ENCODE results near the gene COMMD6.
"Not testable (repeated sequence)": the region's sequence is repeated elsewhere in the genome, so short reads cannot be mapped to it uniquely, and the experiment has no call there.

Gene COMMD6

GRCh38 chr13:75537401-75538365, at the start of gene COMMD6:
TSS of gene COMMD6 (minus strand) at chr13:75537841. CDS start at chr13:75537805, 36 bp downstream.
- DNase-seq (ENCODE audit: low read depth) = peak; percentile 55

DNA sequence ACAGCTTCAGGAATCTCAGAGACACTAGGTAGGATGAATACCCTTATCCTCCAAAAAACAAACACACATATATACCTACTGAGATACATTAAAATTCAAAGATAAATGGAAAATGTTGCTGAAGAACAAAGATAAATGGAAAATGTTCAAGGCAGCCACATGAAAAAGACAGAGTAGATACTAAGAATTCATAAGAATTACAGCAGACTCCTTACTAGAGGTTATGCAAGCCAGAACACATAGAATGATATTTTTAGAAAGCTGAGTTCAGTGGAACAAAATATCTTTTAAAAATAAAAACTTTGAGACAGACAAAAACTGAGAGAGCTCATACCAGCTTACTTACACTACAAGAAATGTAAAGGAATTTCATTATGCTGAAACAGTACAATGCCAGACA, 47.5 kb upstream of the COMMD6 start:
- DNase-seq (ENCODE audit: low read depth) = no peak

DNA sequence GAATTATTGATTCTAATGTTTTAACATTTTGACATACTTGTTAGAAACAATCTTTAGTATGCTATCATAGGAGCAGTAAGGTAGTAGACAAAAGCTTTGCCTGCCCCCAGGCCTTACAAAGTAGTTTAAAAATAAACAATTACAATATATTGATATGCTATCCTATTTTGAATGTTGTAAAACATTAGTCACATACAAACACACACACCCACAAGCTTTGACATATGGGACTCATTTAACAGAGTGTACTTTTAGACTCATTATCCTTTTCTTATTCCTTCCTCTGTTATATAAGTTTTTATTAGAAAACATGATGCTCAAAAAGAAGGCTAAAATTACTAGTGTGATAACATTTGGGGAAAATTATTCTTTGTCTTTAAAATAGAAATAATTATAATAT, 45.5 kb upstream of the COMMD6 start:
- DNase-seq (ENCODE audit: low read depth) = no peak

DNA sequence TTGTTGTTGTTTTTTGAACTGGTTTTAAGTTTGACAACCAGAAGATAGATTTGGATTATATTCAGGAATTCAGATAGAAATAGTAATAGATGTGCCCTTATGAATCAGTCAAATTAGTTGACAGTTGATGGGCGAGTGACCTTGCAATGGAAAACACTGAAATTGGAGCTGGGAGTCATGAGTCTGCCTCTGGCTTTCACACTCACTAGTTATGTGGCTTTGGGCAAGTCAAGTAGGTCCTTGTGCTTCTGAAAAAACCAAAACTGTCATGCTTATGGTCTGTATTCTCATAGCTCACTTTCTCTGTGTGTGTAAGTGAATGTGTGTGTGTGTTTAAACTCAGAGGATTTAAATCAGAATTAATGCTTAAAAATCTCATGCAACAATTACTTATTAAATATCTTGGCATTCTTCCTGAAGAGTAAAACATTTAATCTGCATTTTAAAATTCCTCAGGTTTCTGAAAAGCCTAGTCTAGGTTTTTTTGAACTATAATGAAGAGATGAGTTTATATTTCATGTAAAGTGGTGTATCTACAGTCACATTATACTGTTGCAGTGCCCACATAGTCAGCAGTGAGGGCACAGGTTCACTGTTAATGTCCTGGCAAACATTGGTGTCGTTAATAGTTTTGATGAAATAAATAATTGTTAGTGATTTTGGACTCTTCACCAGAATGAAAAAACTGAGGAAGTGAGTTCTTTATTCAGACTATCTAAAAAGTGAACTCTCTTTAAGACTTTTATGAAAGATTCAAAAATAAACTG, 44.4 kb upstream of the COMMD6 start:
- DNase-seq (ENCODE audit: low read depth) = no peak

GRCh38 chr13:75579529-75579928, 41.9 kb upstream of the COMMD6 start:
- no peak for DNase-seq (ENCODE audit: low read depth)

- DNase-seq (ENCODE audit: low read depth) = no peak
Observed at GRCh38 chr13:75569576-75569975, 31.9 kb upstream of the COMMD6 start.

DNA sequence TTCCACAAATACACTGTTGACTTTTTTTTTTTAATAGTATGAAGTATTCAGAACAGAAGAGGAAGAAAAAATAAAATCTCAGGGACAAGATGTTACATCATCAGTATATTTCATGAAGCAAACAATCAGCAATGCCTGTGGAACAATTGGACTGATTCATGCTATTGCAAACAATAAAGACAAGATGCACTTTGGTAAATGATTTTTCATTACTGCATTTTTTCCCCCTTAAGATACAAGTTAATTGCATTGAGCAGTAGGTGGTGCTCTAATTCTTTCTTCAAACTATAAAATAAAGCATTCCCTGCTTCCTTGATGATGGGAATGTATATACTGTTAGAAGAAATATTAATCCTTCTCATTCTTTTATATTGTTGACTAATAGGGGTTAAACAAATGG, 29.0 kb upstream of the COMMD6 start:
- no peak for DNase-seq (ENCODE audit: low read depth)

- no peak for DNase-seq (ENCODE audit: low read depth)
Observed at GRCh38 chr13:75558145-75558840, 20.7 kb upstream of the COMMD6 start.

GRCh38 chr13:75556961-75557360, 19.3 kb upstream of the COMMD6 start:
- no peak for DNase-seq (ENCODE audit: low read depth)

DNA sequence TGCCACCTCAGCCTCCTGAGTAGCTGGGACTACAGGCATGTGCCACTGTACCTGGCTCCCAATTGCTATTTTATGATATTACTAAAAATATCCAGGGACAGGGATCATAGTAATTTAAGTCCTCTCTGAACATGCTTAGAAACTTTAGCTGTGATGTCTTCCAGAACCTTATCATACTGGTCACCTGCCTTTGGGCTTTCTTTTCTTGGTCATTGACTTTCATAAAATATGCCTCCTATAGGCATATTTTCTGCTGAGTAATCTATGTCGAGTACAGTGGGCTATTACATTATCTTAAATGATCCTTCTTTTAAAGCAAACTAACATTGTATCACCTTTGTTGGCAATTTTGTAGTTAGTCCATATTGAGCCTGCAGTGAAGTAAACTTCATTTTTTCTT, 18.2 kb upstream of the COMMD6 start:
- DNase-seq (ENCODE audit: low read depth) = no peak

DNA sequence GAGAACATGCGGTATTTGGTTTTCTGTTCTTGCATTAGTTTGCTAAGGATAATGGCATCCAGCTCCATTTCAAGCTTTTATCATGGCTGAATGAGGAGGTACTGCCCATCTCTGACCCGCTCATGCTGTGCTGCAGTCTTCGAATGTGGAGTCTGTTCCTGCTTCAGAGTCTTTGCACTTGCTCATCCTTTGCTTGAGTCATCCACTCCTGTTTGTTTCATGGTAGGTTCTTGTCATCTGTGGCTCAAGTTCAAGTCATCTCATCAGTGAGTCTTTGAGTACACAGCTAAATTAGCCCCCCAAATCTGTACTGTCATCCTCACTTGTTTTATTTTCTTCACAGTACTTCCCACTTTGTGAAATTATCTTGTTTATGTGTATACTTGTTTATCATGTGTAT, 17.3 kb upstream of the COMMD6 start:
- no peak for DNase-seq (ENCODE audit: low read depth)

GRCh38 chr13:75554464-75554863, 16.8 kb upstream of the COMMD6 start:
- DNase-seq (ENCODE audit: low read depth) = no peak

GRCh38 chr13:75550159-75550567, 12.5 kb upstream of the COMMD6 start:
- DNase-seq (ENCODE audit: low read depth) = no peak

DNA sequence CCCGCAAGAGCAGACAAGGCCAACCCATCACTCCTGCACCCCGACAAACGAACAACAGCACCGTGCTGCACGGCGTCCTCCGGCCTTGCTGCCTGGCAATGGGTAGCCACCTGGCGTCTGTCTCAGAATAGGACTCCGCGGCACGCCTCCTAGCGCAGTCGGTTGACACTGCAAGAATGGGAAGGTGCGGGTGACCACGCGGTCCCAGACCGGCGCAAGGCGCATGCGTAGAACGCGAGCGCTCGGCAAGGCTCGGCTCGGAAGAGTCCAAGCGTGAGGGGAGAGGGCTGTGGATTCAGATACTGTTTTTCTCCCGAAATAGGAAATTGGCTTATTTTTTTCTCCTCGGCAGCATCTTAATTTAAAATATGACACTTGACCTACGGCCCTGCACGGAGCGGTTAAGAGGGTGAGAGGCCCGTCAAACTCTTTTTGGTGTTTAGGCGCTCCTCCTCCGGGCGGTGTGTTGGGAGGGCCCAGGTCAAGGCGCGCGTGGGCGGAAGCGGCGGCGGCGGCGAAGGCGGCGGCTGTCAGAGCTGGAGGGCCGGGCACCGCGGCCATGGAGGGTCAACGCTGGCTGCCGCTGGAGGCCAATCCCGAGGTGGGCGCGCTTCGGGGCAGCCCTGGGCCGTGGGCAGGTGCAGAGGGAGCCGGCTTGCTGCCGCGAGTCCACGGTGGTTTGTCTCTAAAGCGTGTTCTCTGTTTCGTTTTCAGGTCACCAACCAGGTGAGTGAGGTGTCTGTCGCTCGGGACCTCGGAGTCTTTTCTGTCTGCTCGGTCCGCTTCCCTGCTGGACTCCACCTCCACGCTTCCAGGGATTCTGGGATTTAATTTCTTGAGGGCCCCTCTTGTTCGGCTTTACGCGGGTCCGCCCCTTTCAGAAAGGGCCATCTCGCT, 11.9 kb upstream of the COMMD6 start, which contains the start of gene UCHL3:
TSS of gene UCHL3 (plus strand) at position 530 of the 897 bp plus-strand sequence. CDS start at position 560, 30 bp downstream.
- DNase-seq (ENCODE audit: low read depth) = peak; percentile 96

DNA sequence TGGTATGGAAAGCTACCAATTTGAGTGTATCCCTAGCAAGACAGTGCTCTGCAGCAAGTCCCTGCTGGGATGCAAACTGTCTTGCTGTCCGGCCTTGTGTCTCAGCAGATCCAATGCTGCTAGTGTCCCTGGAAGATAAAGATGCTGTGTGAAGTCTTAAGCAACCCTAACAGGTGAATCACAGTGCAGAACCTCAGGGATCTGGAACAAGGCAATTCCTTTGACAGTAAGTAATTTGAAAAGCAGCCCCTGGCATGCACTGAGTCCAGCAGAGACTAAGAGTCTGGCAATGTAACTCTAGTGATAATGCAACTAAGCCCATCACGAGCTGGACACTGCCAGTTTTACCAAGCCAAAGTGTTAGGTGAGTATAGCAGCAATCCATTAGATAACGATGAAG, 10.3 kb upstream of the COMMD6 start:
- no peak for DNase-seq (ENCODE audit: low read depth)

- DNase-seq (ENCODE audit: low read depth) = not testable (repeated sequence)
Observed at GRCh38 chr13:75545386-75545785, 7.7 kb upstream of the COMMD6 start.

DNA sequence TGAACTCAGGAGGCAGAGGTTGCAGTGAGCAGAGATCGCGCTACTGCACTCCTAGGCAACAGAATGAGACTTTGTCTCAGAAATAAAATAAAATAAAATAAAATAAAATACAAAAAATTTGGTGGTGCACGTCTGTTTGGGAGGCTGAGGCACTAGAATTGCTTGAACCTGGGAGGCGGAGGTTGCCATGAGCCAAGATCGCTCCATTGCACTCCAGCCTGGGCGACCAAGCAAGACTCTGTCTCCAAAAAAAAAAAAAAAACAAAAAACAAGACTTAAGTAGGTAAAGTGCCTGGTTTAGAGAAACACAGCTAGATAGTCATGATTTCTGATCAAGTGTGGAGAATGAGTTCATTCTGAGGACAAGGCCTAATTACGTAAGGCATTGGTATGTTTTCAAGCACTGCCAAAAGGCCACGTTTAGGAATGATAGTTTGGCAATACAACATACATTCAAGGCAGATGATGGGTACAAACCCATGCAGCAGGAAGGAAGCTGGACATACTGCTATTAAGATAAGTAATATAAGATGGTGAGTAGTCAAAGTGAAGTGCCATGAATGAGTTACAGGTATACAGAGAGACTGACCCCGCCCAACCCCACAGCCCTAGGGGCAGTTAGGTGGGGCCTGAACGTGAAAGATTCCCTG, 7.2 kb upstream of the COMMD6 start:
- DNase-seq (ENCODE audit: low read depth) = no peak

GRCh38 chr13:75541961-75542360, 4.3 kb upstream of the COMMD6 start:
- no peak for DNase-seq (ENCODE audit: low read depth)

DNA sequence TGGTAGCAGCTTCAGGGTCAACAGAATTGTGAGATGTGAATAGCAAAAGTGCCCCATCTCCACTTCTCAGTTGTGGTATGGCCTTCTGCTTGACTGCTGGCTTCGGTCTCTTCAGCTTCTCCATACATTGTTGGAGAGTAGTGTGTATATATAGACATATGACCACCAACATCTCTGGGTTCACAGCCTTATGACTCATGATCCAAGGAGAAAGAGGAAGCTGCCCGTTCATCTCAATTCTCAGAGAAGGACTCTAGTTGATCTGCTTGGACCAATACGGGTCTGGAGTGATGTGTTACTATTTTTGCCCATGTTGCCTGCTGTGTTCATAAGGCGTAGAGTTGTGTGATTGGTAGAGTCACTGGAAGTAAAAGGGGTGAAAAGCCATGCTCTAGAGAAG, 3.6 kb upstream of the COMMD6 start:
- no peak for DNase-seq (ENCODE audit: low read depth)

DNA sequence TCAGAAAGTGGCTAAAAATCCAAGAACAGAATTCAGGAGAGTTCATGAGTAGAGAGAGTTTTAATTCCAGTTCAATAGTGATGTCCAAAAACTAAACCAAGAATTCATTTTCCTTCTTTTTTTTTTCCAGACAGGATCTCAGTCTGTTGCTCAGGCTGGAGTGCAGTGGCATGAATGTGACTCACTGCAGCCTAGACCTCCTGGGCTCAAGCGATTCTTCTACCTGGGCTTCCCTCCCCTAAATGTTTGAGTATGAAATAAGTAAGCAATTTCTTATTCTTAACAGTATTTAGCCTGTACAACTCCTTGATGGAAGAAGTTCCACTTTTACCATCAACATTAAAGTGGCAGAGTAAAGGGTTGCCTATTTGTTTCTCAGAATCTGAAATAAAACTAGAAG, 3.8 kb downstream of the COMMD6 start:
- no peak for DNase-seq (ENCODE audit: low read depth)

- DNase-seq (ENCODE audit: low read depth) = no peak
Observed at GRCh38 chr13:75530549-75530961, 7.1 kb downstream of the COMMD6 start.

Measured in stimulated activated CD8-positive, alpha-beta memory T cell treated with anti-CD3 and anti-CD28 coated beads, Interleukin-12 subunit alpha, Interleukin-12 subunit beta, amount 100 ng/mL, for 4 hours (primary cell).